GM23338 (cell line): ENCODE results near the gene DIDO1. TPM values are rescaled to one million over a fixed set of nuclear protein-coding genes. Genes with fewer than 3 reads are reported as not detected.

Experiments used
- ATAC-seq: fragments of 200-7000 bp; cut with Tn5 transposase; 3 replicates; pipeline ENCODE4 v1.9.1; 2020
- DNase-seq: peaks from one replicate; pipeline ENCODE4 v3.0.0-alpha.2; 2015; ENCODE audit warnings: low spot score
- H2AFZ ChIP-seq: fragments of 200-600 bp; sonication (generic); 2 replicates; pipeline ENCODE4 v1.8.0; 2016; ENCODE audit warnings: antibody characterized with exemption, mild to moderate bottlenecking, moderate library complexity
- H3F3A ChIP-seq: fragments of 200-600 bp; sonication (generic); replicated peaks from 2 replicates; pipeline ENCODE4 v1.8.0; 2017; ENCODE audit warnings: antibody characterized with exemption, mixed run types, low read depth
- H3K27ac ChIP-seq: fragments of 200-600 bp; sonication (generic); 2 replicates; pipeline ENCODE4 v1.6.1; 2016; ENCODE audit warnings: low read depth
- H3K27me3 ChIP-seq: fragments of 200-600 bp; sonication (generic); 2 replicates; pipeline ENCODE4 v1.8.0; 2016; ENCODE audit warnings: mild to moderate bottlenecking, mixed run types, moderate library complexity; ENCODE audit not compliant: insufficient read depth
- H3K36me3 ChIP-seq: fragments of 200-600 bp; sonication (generic); 2 replicates; pipeline ENCODE4 v1.8.0; 2016; ENCODE audit warnings: mild to moderate bottlenecking; ENCODE audit not compliant: insufficient read depth
- H3K4me1 ChIP-seq: fragments of 200-600 bp; sonication (generic); 2 replicates; pipeline ENCODE4 v1.8.0; 2016; ENCODE audit warnings: mild to moderate bottlenecking, moderate library complexity; ENCODE audit not compliant: insufficient read depth
- H3K4me2 ChIP-seq: fragments of 200-600 bp; sonication (generic); 2 replicates; pipeline ENCODE4 v1.7.1; 2017; ENCODE audit warnings: mixed run types
- H3K4me3 ChIP-seq: fragments of 200-600 bp; sonication (generic); 2 replicates; pipeline ENCODE4 v1.6.1; 2016; ENCODE audit warnings: mixed run types
- H3K79me2 ChIP-seq: fragments of 200-600 bp; sonication (generic); replicated peaks from 2 replicates; pipeline ENCODE4 v1.8.0; 2017; ENCODE audit warnings: mild to moderate bottlenecking; ENCODE audit not compliant: insufficient read depth
- H3K9me2 ChIP-seq: fragments of 200-600 bp; sonication (generic); 2 replicates; pipeline ENCODE4 v1.8.0; 2017; ENCODE audit not compliant: insufficient read depth
- H4K20me1 ChIP-seq: fragments of 200-600 bp; sonication (generic); replicated peaks from 2 replicates; pipeline ENCODE4 v1.8.0; 2017; ENCODE audit warnings: mild to moderate bottlenecking; ENCODE audit not compliant: insufficient read depth
- H3K27ac Mint-ChIP-seq: 2 replicates; pipeline ENCODE4 v1.8.0; 2020; ENCODE audit warnings: inconsistent platforms, mild to moderate bottlenecking, moderate library complexity, mixed read lengths
- H3K27me3 Mint-ChIP-seq: 3 replicates; pipeline ENCODE4 v1.8.0; 2022; ENCODE audit warnings: low read depth, mild to moderate bottlenecking, moderate library complexity, mixed read lengths, inconsistent platforms; ENCODE audit not compliant: insufficient read depth, poor library complexity
- H3K36me3 Mint-ChIP-seq: 3 replicates; pipeline ENCODE4 v1.8.0; 2021; ENCODE audit warnings: low read depth, mild to moderate bottlenecking, inconsistent platforms, moderate library complexity, mixed read lengths
- H3K4me1 Mint-ChIP-seq: 3 replicates; pipeline ENCODE4 v1.8.0; 2020; ENCODE audit warnings: mild to moderate bottlenecking, inconsistent platforms, mixed read lengths
- H3K4me3 Mint-ChIP-seq: 3 replicates; pipeline ENCODE4 v1.8.0; 2021; ENCODE audit warnings: moderate library complexity, mild to moderate bottlenecking, inconsistent platforms, mixed read lengths
- H3K9me3 Mint-ChIP-seq: 3 replicates; pipeline ENCODE4 v1.8.0; 2020; ENCODE audit warnings: moderate library complexity, mild to moderate bottlenecking, inconsistent platforms, mixed read lengths
- CREB1 ChIP-seq: fragments of 250-450 bp; sonication (Bioruptor Pico); IDR thresholded peaks from 2 replicates; pipeline ENCODE4 v1.5.0; 2020; ENCODE audit warnings: low read depth, mild to moderate bottlenecking, moderate library complexity
- ETS1 ChIP-seq: IDR thresholded peaks from 2 replicates; pipeline ENCODE4 v1.6.1; 2016; ENCODE audit warnings: antibody characterized with exemption
- EZH2 ChIP-seq: fragments of 200-600 bp; sonication (generic); IDR thresholded peaks from one replicate; pipeline ENCODE4 v1.8.0; 2017; ENCODE audit warnings: antibody characterized with exemption, mild to moderate bottlenecking, low read depth; ENCODE audit not compliant: unreplicated experiment
- EZH2phosphoT487 ChIP-seq: fragments of 200-600 bp; sonication (generic); IDR thresholded peaks from one replicate; pipeline ENCODE4 v1.8.1; 2018; ENCODE audit warnings: antibody characterized with exemption; ENCODE audit not compliant: unreplicated experiment
- JUNB ChIP-seq: IDR thresholded peaks from one replicate; pipeline ENCODE4 v1.6.1; 2016; ENCODE audit warnings: antibody characterized with exemption; ENCODE audit not compliant: unreplicated experiment
- NANOG ChIP-seq: IDR thresholded peaks from 2 replicates; pipeline ENCODE4 v1.6.1; 2016; ENCODE audit warnings: antibody characterized with exemption, borderline replicate concordance
- POLR2AphosphoS5 ChIP-seq: IDR thresholded peaks from 2 replicates; pipeline ENCODE4 v1.6.1; 2016; ENCODE audit warnings: antibody characterized with exemption, low read depth
- REST ChIP-seq: IDR thresholded peaks from one replicate; pipeline ENCODE4 v1.6.1; 2018; ENCODE audit warnings: antibody characterized with exemption; ENCODE audit not compliant: unreplicated experiment
- STAT1 ChIP-seq: IDR thresholded peaks from one replicate; pipeline ENCODE4 v1.6.1; 2016; ENCODE audit warnings: antibody characterized with exemption; ENCODE audit not compliant: unreplicated experiment
- ZNF114 ChIP-seq: fragments of 250-450 bp; sonication (Bioruptor Pico); IDR thresholded peaks from 2 replicates; pipeline ENCODE4 v1.5.0; 2020; ENCODE audit warnings: mild to moderate bottlenecking, moderate library complexity
- ZNF331 ChIP-seq: fragments of 250-450 bp; sonication (Bioruptor Pico); IDR thresholded peaks from 2 replicates; pipeline ENCODE4 v1.5.0; 2020; ENCODE audit warnings: low read depth, mild to moderate bottlenecking, moderate library complexity
- polyA plus RNA-seq: library from polyadenylated mRNA; unstranded; fragments of >200 nt; fragmentation: Nextera tagmentation; extraction: Ambion mirVana; gene quantifications from 2 replicates; pipeline ENCODE4 v1.2.1, GENCODE V29; 2016
- total RNA-seq: library from RNA; depleted of rRNA; stranded (reverse); fragments of >200 nt; shearing (Covaris generic); gene quantifications from 2 replicates; pipeline ENCODE4 v1.2.3, GENCODE V29; 2014
- TF ChIP-seq, protein P1 (sequence below): fragments of 250-450 bp; sonication (Bioruptor Pico); IDR thresholded peaks from 2 replicates; pipeline ENCODE4 v1.5.0; 2020; ENCODE audit warnings: mild to moderate bottlenecking, moderate library complexity
- TF ChIP-seq, protein P2 (sequence below), 2 experiments: fragments of 200-600 bp in 1 of 2; sonication (generic) in 1 of 2; conservative IDR thresholded peaks; 2 replicates each; pipeline versions ENCODE4 v1.5.1 to v1.6.1; 2016 to 2017; ENCODE audit warnings: antibody characterized with exemption in 2 of 2, low read depth in 2 of 2, mild to moderate bottlenecking in 2 of 2, moderate library complexity in 1 of 2

The DIDO1 gene
- total and polyA plus RNA-seq, 2 experiments from 2014 or later = 72.4 to 162 TPM

GRCh38 chr20:62966212-62967148, 40.2 kb upstream of the DIDO1 start:
- H3K4me3 Mint-ChIP-seq = no peak overlapping the region
- H3K9me3 Mint-ChIP-seq = no peaks in the 10 kb centered on the region; the same call in 2 of the 3 replicates
- no peak overlapping the region for H3K4me2 ChIP-seq
- no peaks in the 10 kb centered on the region for H3K9me2 ChIP-seq
- H3K27ac ChIP-seq = no peak overlapping the region
- no peak for TF ChIP-seq EZH2
- TF ChIP-seq, protein P1, sequence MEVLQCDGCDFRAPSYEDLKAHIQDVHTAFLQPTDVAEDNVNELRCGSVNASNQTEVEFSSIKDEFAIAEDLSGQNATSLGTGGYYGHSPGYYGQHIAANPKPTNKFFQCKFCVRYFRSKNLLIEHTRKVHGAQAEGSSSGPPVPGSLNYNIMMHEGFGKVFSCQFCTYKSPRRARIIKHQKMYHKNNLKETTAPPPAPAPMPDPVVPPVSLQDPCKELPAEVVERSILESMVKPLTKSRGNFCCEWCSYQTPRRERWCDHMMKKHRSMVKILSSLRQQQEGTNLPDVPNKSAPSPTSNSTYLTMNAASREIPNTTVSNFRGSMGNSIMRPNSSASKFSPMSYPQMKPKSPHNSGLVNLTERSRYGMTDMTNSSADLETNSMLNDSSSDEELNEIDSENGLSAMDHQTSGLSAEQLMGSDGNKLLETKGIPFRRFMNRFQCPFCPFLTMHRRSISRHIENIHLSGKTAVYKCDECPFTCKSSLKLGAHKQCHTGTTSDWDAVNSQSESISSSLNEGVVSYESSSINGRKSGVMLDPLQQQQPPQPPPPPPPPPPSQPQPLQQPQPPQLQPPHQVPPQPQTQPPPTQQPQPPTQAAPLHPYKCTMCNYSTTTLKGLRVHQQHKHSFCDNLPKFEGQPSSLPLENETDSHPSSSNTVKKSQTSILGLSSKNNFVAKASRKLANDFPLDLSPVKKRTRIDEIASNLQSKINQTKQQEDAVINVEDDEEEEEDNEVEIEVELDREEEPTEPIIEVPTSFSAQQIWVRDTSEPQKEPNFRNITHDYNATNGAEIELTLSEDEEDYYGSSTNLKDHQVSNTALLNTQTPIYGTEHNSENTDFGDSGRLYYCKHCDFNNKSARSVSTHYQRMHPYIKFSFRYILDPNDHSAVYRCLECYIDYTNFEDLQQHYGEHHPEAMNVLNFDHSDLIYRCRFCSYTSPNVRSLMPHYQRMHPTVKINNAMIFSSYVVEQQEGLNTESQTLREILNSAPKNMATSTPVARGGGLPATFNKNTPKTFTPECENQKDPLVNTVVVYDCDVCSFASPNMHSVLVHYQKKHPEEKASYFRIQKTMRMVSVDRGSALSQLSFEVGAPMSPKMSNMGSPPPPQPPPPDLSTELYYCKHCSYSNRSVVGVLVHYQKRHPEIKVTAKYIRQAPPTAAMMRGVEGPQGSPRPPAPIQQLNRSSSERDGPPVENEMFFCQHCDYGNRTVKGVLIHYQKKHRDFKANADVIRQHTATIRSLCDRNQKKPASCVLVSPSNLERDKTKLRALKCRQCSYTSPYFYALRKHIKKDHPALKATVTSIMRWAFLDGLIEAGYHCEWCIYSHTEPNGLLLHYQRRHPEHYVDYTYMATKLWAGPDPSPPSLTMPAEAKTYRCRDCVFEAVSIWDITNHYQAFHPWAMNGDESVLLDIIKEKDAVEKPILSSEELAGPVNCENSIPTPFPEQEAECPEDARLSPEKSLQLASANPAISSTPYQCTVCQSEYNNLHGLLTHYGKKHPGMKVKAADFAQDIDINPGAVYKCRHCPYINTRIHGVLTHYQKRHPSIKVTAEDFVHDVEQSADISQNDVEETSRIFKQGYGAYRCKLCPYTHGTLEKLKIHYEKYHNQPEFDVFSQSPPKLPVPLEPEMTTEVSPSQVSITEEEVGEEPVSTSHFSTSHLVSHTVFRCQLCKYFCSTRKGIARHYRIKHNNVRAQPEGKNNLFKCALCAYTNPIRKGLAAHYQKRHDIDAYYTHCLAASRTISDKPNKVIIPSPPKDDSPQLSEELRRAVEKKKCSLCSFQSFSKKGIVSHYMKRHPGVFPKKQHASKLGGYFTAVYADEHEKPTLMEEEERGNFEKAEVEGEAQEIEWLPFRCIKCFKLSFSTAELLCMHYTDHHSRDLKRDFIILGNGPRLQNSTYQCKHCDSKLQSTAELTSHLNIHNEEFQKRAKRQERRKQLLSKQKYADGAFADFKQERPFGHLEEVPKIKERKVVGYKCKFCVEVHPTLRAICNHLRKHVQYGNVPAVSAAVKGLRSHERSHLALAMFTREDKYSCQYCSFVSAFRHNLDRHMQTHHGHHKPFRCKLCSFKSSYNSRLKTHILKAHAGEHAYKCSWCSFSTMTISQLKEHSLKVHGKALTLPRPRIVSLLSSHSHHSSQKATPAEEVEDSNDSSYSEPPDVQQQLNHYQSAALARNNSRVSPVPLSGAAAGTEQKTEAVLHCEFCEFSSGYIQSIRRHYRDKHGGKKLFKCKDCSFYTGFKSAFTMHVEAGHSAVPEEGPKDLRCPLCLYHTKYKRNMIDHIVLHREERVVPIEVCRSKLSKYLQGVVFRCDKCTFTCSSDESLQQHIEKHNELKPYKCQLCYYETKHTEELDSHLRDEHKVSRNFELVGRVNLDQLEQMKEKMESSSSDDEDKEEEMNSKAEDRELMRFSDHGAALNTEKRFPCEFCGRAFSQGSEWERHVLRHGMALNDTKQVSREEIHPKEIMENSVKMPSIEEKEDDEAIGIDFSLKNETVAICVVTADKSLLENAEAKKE (CRISPR knock-in tag) = no peak
- no peak for TF ChIP-seq CREB1
- no peak for TF ChIP-seq REST
- TF ChIP-seq POLR2AphosphoS5 = no peak
- no peak for TF ChIP-seq ETS1
- no peak for TF ChIP-seq NANOG
- no peak for TF ChIP-seq EZH2phosphoT487
- TF ChIP-seq, protein P2, sequence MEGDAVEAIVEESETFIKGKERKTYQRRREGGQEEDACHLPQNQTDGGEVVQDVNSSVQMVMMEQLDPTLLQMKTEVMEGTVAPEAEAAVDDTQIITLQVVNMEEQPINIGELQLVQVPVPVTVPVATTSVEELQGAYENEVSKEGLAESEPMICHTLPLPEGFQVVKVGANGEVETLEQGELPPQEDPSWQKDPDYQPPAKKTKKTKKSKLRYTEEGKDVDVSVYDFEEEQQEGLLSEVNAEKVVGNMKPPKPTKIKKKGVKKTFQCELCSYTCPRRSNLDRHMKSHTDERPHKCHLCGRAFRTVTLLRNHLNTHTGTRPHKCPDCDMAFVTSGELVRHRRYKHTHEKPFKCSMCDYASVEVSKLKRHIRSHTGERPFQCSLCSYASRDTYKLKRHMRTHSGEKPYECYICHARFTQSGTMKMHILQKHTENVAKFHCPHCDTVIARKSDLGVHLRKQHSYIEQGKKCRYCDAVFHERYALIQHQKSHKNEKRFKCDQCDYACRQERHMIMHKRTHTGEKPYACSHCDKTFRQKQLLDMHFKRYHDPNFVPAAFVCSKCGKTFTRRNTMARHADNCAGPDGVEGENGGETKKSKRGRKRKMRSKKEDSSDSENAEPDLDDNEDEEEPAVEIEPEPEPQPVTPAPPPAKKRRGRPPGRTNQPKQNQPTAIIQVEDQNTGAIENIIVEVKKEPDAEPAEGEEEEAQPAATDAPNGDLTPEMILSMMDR (conservative IDR thresholded peaks at IDR 0.05; ENCODE audit: low read depth in 2 of 2) = no peak
- TF ChIP-seq JUNB = no peak
- TF ChIP-seq ZNF331 = no peak
- no peak for TF ChIP-seq STAT1
- TF ChIP-seq ZNF114 (CRISPR knock-in tag) = no peak
- H4K20me1 ChIP-seq = no peaks in the 10 kb centered on the region
- no peak overlapping the region for H2AFZ ChIP-seq
- H3K36me3 Mint-ChIP-seq = no peaks in the 10 kb centered on the region; the same call in 2 of the 3 replicates
- H3K36me3 ChIP-seq = no peaks in the 10 kb centered on the region
- H3K4me1 ChIP-seq = peaks cover 7% of the 10 kb centered on the region; the same call in 1 of the 2 replicates
- DNase-seq (no peak), ATAC-seq (no peak)
- H3F3A ChIP-seq = peaks cover 3% of the 10 kb centered on the region
- no peak overlapping the region for H3K4me3 ChIP-seq
- H3K27me3 Mint-ChIP-seq = peaks cover 10% of the 10 kb centered on the region
- peaks cover 6% of the 10 kb centered on the region for H3K4me1 Mint-ChIP-seq
- no peaks in the 10 kb centered on the region for H3K27me3 ChIP-seq
- no peaks in the 10 kb centered on the region for H3K79me2 ChIP-seq
- H3K27ac Mint-ChIP-seq = no peak overlapping the region
